IMR-90 (cell line): ENCODE results near the gene BTBD9. TPM values are rescaled to one million over a fixed set of nuclear protein-coding genes. Genes with fewer than 3 reads are reported as not detected.

ENCODE experiments used
- ATAC-seq: fragments of 200-7000 bp; cut with Tn5 transposase; 2 replicates; pipeline ENCODE4 v1.9.1; 2020; ENCODE audit warnings: low read depth, mild to moderate bottlenecking, moderate library complexity
- BruUV-seq: library from RNA; stranded (reverse); fragments of 400-500 nt; replicated peaks from 2 replicates; lab custom pipeline; 2021; lab: Mats Ljungman, UMichigan
- CTCF ChIA-PET: fragments of 300-600 bp; formaldehyde crosslinking; extraction: SDS; loops from one replicate; lab custom pipeline; 2021; ENCODE audit warnings: antibody characterized with exemption; lab: Yijun Ruan, JAX
- POLR2A ChIA-PET: fragments of 300-600 bp; sonication (Branson Sonifier 250); formaldehyde crosslinking; loops from one replicate; lab custom pipeline; 2022; ENCODE audit warnings: antibody characterized with exemption; ENCODE audit not compliant: unreplicated experiment; lab: Charles Lee
- DNase-seq: peaks from one replicate; pipeline ENCODE4 v3.0.0; 2013
- H2AFZ ChIP-seq: replicated peaks from 2 replicates; pipeline ENCODE3; 2013; ENCODE audit warnings: low read length, mild to moderate bottlenecking; ENCODE audit not compliant: poor library complexity
- H2AK5ac ChIP-seq: 2 replicates; pipeline ENCODE4 v1.6.1; 2013; ENCODE audit warnings: low read depth, low read length, inconsistent platforms
- H2AK9ac ChIP-seq: replicated peaks from 2 replicates; pipeline ENCODE3; 2013; ENCODE audit warnings: mild to moderate bottlenecking, low read depth, low read length, moderate library complexity; ENCODE audit not compliant: poor library complexity
- H2BK120ac ChIP-seq: 2 replicates; pipeline ENCODE4 v1.6.1; 2013; ENCODE audit warnings: low read depth, low read length, inconsistent platforms
- H2BK15ac ChIP-seq: 3 replicates; pipeline ENCODE4 v1.6.1; 2013; ENCODE audit warnings: low read depth, low read length, inconsistent platforms
- H2BK20ac ChIP-seq: 2 replicates; pipeline ENCODE4 v1.6.1; 2013; ENCODE audit warnings: low read depth, mild to moderate bottlenecking, inconsistent platforms, low read length, moderate library complexity
- H2BK5ac ChIP-seq: 2 replicates; pipeline ENCODE4 v1.6.1; 2013; ENCODE audit warnings: mild to moderate bottlenecking, low read depth, low read length, inconsistent platforms; ENCODE audit not compliant: poor library complexity, severe bottlenecking
- H3K14ac ChIP-seq: replicated peaks from 2 replicates; pipeline ENCODE4 v1.6.1; 2013; ENCODE audit warnings: low read depth, low read length, inconsistent platforms
- H3K18ac ChIP-seq: 2 replicates; pipeline ENCODE4 v1.6.1; 2013; ENCODE audit warnings: low read depth, low read length, control low read depth
- H3K23ac ChIP-seq: 2 replicates; pipeline ENCODE4 v1.6.1; 2013; ENCODE audit warnings: low read depth, low read length, inconsistent platforms
- H3K27ac ChIP-seq: 2 replicates; pipeline ENCODE4 v1.5.1; 2013; ENCODE audit warnings: mild to moderate bottlenecking, control low read depth, low read length; ENCODE audit not compliant: insufficient read depth
- H3K27me3 ChIP-seq: 2 replicates; pipeline ENCODE4 v1.6.1; 2013; ENCODE audit warnings: low read length; ENCODE audit not compliant: control insufficient read depth, insufficient read depth
- H3K36me3 ChIP-seq: 2 replicates; pipeline ENCODE4 v1.6.1; 2013; ENCODE audit warnings: low read length, mixed read lengths; ENCODE audit not compliant: control insufficient read depth, insufficient read depth
- H3K4ac ChIP-seq: 2 replicates; pipeline ENCODE4 v1.6.1; 2013; ENCODE audit warnings: low read depth, low read length, inconsistent platforms
- H3K4me1 ChIP-seq: 2 replicates; pipeline ENCODE4 v1.6.1; 2013; ENCODE audit warnings: low read length, mixed read lengths; ENCODE audit not compliant: control insufficient read depth, insufficient read depth
- H3K4me2 ChIP-seq: 2 replicates; pipeline ENCODE4 v1.6.1; 2013; ENCODE audit warnings: low read depth, mild to moderate bottlenecking, control low read depth, low read length, moderate library complexity
- H3K4me3 ChIP-seq: 2 replicates; pipeline ENCODE4 v1.5.1; 2013; ENCODE audit warnings: low read depth, mild to moderate bottlenecking, control low read depth, low read length, moderate library complexity; ENCODE audit not compliant: insufficient read depth
- H3K56ac ChIP-seq: 2 replicates; pipeline ENCODE4 v1.6.1; 2013; ENCODE audit warnings: low read length, inconsistent platforms; ENCODE audit not compliant: insufficient read depth; ENCODE audit errors: extremely low read depth
- H3K79me1 ChIP-seq, 2 experiments: 2 replicates each; pipeline ENCODE4 v1.6.1; 2013; ENCODE audit warnings: low read length in 2 of 2, inconsistent platforms in 1 of 2, low read depth in 1 of 2
- H3K9ac ChIP-seq: 2 replicates; pipeline ENCODE4 v1.6.1; 2013; ENCODE audit warnings: low read depth, low read length, control low read depth
- H3K9me1 ChIP-seq: 2 replicates; pipeline ENCODE4 v1.6.1; 2013; ENCODE audit warnings: low read length, inconsistent platforms; ENCODE audit not compliant: insufficient read depth
- H3K9me3 ChIP-seq: 2 replicates; pipeline ENCODE4 v1.6.1; 2013; ENCODE audit warnings: low read length; ENCODE audit not compliant: control insufficient read depth, insufficient read depth
- H4K20me1 ChIP-seq: 2 replicates; pipeline ENCODE4 v1.6.1; 2013; ENCODE audit warnings: low read length, inconsistent platforms; ENCODE audit not compliant: insufficient read depth
- H4K5ac ChIP-seq: 2 replicates; pipeline ENCODE4 v1.6.1; 2013; ENCODE audit warnings: mild to moderate bottlenecking, low read depth, low read length, control low read depth
- H4K8ac ChIP-seq, 2 experiments: 2 replicates each; pipeline ENCODE4 v1.6.1; 2013; ENCODE audit warnings: low read depth in 2 of 2, low read length in 2 of 2, control low read depth in 1 of 2, inconsistent platforms in 1 of 2
- H4K91ac ChIP-seq: 2 replicates; pipeline ENCODE4 v1.6.1; 2013; ENCODE audit warnings: low read depth, low read length, inconsistent platforms; ENCODE audit not compliant: insufficient read depth
- BHLHE40 ChIP-seq: fragments of 150-350 bp; IDR thresholded peaks from 2 replicates; pipeline ENCODE4 v1.6.1; 2016; ENCODE audit warnings: mild to moderate bottlenecking, low read depth, low read length
- CEBPB ChIP-seq: IDR thresholded peaks from 2 replicates; pipeline ENCODE4 v1.6.1; 2012; ENCODE audit warnings: low read depth, low read length, improper control_type of control experiment
- CHD1 ChIP-seq: IDR thresholded peaks from 2 replicates; pipeline ENCODE4 v1.6.1; 2012; ENCODE audit warnings: low read depth, low read length, improper control_type of control experiment
- FOS ChIP-seq: fragments of 150-350 bp; IDR thresholded peaks from 2 replicates; pipeline ENCODE4 v1.6.1; 2016; ENCODE audit warnings: low read depth, low read length
- MAFK ChIP-seq: IDR thresholded peaks from 2 replicates; pipeline ENCODE4 v1.6.1; 2012; ENCODE audit warnings: low read depth, low read length, improper control_type of control experiment
- MAZ ChIP-seq: IDR thresholded peaks from 2 replicates; pipeline ENCODE4 v1.6.1; 2012; ENCODE audit warnings: low read depth, mild to moderate bottlenecking, low read length, improper control_type of control experiment, moderate library complexity, borderline replicate concordance
- MXI1 ChIP-seq: IDR thresholded peaks from 2 replicates; pipeline ENCODE4 v1.6.1; 2012; ENCODE audit warnings: low read depth, mild to moderate bottlenecking, low read length, moderate library complexity, borderline replicate concordance
- NFE2L2 ChIP-seq: fragments of 150-350 bp; IDR thresholded peaks from 2 replicates; pipeline ENCODE4 v1.6.1; 2016; ENCODE audit warnings: low read depth, mild to moderate bottlenecking, low read length
- POLR2A ChIP-seq: IDR thresholded peaks from 2 replicates; pipeline ENCODE4 v1.6.1; 2012; ENCODE audit warnings: mild to moderate bottlenecking, low read depth, low read length
- RAD21 ChIP-seq: IDR thresholded peaks from 2 replicates; pipeline ENCODE4 v1.6.1; 2012; ENCODE audit warnings: low read length, improper control_type of control experiment
- RCOR1 ChIP-seq: IDR thresholded peaks from 2 replicates; pipeline ENCODE4 v1.6.1; 2012; ENCODE audit warnings: mild to moderate bottlenecking, low read length, improper control_type of control experiment; ENCODE audit not compliant: insufficient replicate concordance
- RFX5 ChIP-seq: IDR thresholded peaks from 2 replicates; pipeline ENCODE4 v1.8.0; 2012; ENCODE audit warnings: low read depth, mild to moderate bottlenecking, low read length, moderate library complexity
- SMC3 ChIP-seq: fragments of 150-350 bp; IDR thresholded peaks from 2 replicates; pipeline ENCODE4 v1.6.1; 2016; ENCODE audit warnings: low read depth, mild to moderate bottlenecking, antibody characterized with exemption, low read length, moderate library complexity
- WGBS, 2 experiments: methylation state at CpG; one replicate each; pipeline versions ENCODE4 v1.1.5 to v1.1.7; 2013; ENCODE audit warnings: missing lambda C conversion rate in 2 of 2; ENCODE audit not compliant: insufficient read length in 1 of 2; ENCODE audit errors: extremely low coverage in 2 of 2; 5-methylcytosine and 5-hydroxymethylcytosine counted together
- dilution Hi-C: fragments of 300-500 bp; cut with HindIII; formaldehyde crosslinking; loops from one replicate; pipeline ENCODE4 v1.14.3; 2018; ENCODE audit warnings: low sequenced_read_pairs; ENCODE audit not compliant: unreplicated experiment
- in situ Hi-C: fragments of 300-500 bp; cut with MboI; formaldehyde crosslinking; loops from 3 replicates; pipeline ENCODE4 v1.14.3; 2019; ENCODE audit warnings: low sequenced_read_pairs, inconsistent platforms, mixed read lengths
- intact Hi-C: fragments of 100-400 bp; cut with micrococcal nuclease; formaldehyde crosslinking; loops from 2 replicates; pipeline ENCODE4 v1.10.0; 2022
- polyA plus RNA-seq, 3 experiments: library from polyadenylated mRNA; depleted of rRNA; stranded (reverse); fragments of >200 nt; gene quantifications; 2 replicates each; pipeline ENCODE4 v1.2.3, GENCODE V29; 2012; ENCODE audit warnings: low replicate concordance in 1 of 3
- total RNA-seq: library from RNA; depleted of rRNA; stranded (reverse); fragments of >200 nt; gene quantifications from 2 replicates; pipeline ENCODE4 v1.2.3, GENCODE V29; 2012
- TF ChIP-seq, protein P1 (sequence below): fragments of 150-350 bp; IDR thresholded peaks from 2 replicates; pipeline ENCODE4 v1.6.1; 2016; ENCODE audit warnings: low read depth, mild to moderate bottlenecking, low read length, moderate library complexity, borderline replicate concordance
- TF ChIP-seq, protein P2 (sequence below): conservative IDR thresholded peaks from 2 replicates; pipeline ENCODE4 v1.5.1; 2012; ENCODE audit warnings: mild to moderate bottlenecking, low read depth, low read length, improper control_type of control experiment
- TF ChIP-seq, protein P3 (sequence below): fragments of 150-350 bp; IDR thresholded peaks from 2 replicates; pipeline ENCODE4 v1.6.1; 2017; ENCODE audit warnings: mild to moderate bottlenecking, antibody characterized with exemption, low read length, low read depth

BTBD9 gene
- total and polyA plus RNA-seq, 2 of the 4 experiments (the other 2 are of a cell fraction) = 4.1 to 22.0 TPM

DNA sequence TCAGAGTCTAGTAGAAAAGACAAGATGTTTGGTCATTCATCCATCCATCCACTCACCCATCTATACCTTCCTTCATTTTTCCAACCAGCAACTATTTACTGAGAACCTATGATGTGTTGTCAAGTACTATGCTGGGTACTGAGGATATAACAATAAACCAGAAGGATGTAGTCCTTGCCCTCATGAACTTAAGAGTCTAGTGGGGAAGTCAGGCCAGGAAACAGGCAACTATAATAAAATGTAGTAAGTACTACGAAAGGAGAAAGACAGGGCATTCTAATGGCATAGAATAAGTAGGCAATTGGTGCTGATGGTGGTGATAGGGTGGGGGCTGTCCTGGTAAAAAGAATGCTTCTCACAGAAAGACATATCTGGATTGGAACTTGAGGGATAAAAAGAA is 245.7 kb downstream of the BTBD9 start:
- no peak overlapping the region for H2AK5ac ChIP-seq
- peak overlapping the region; percentile 96; the same call in 1 of the 2 replicates for H3K18ac ChIP-seq
- CTCF ChIA-PET = no interaction called here
- no peak overlapping the region for H3K23ac ChIP-seq
- POLR2A ChIA-PET = no interaction called here
- no peak overlapping the region for H3K4me2 ChIP-seq
- no peak overlapping the region for H3K56ac ChIP-seq
- H3K27ac ChIP-seq = no peak overlapping the region
- no peaks in the 10 kb centered on the region for H3K9me3 ChIP-seq
- no peak overlapping the region for H2AFZ ChIP-seq
- no CpG with 5 or more reads among the region's 1 CpG for WGBS, 2 experiments
- H4K20me1 ChIP-seq = no peaks in the 10 kb centered on the region
- no peak for TF ChIP-seq CEBPB
- no peak for TF ChIP-seq POLR2A
- no peak for TF ChIP-seq RFX5
- TF ChIP-seq MAFK = no peak
- no peak for TF ChIP-seq BHLHE40
- TF ChIP-seq, protein P1, sequence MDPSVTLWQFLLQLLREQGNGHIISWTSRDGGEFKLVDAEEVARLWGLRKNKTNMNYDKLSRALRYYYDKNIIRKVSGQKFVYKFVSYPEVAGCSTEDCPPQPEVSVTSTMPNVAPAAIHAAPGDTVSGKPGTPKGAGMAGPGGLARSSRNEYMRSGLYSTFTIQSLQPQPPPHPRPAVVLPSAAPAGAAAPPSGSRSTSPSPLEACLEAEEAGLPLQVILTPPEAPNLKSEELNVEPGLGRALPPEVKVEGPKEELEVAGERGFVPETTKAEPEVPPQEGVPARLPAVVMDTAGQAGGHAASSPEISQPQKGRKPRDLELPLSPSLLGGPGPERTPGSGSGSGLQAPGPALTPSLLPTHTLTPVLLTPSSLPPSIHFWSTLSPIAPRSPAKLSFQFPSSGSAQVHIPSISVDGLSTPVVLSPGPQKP = no peak
- no peak for TF ChIP-seq SMC3
- TF ChIP-seq MXI1 = no peak
- TF ChIP-seq NFE2L2 = no peak
- no peak for TF ChIP-seq RAD21
- no peak for TF ChIP-seq CHD1
- no peak for TF ChIP-seq FOS
- TF ChIP-seq, protein P2, sequence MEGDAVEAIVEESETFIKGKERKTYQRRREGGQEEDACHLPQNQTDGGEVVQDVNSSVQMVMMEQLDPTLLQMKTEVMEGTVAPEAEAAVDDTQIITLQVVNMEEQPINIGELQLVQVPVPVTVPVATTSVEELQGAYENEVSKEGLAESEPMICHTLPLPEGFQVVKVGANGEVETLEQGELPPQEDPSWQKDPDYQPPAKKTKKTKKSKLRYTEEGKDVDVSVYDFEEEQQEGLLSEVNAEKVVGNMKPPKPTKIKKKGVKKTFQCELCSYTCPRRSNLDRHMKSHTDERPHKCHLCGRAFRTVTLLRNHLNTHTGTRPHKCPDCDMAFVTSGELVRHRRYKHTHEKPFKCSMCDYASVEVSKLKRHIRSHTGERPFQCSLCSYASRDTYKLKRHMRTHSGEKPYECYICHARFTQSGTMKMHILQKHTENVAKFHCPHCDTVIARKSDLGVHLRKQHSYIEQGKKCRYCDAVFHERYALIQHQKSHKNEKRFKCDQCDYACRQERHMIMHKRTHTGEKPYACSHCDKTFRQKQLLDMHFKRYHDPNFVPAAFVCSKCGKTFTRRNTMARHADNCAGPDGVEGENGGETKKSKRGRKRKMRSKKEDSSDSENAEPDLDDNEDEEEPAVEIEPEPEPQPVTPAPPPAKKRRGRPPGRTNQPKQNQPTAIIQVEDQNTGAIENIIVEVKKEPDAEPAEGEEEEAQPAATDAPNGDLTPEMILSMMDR = no peak
- TF ChIP-seq MAZ = no peak
- TF ChIP-seq, protein P3, sequence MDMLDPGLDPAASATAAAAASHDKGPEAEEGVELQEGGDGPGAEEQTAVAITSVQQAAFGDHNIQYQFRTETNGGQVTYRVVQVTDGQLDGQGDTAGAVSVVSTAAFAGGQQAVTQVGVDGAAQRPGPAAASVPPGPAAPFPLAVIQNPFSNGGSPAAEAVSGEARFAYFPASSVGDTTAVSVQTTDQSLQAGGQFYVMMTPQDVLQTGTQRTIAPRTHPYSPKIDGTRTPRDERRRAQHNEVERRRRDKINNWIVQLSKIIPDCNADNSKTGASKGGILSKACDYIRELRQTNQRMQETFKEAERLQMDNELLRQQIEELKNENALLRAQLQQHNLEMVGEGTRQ = no peak
- TF ChIP-seq RCOR1 = no peak
- H3K27me3 ChIP-seq = no peaks in the 10 kb centered on the region
- no peak overlapping the region for H2BK5ac ChIP-seq
- in situ Hi-C loops = no loop called here
- dilution Hi-C loops = no loop called here
- intact Hi-C loops = no loop called here
- peak overlapping the region; percentile 93; the same call in 1 of the 2 replicates for H4K5ac ChIP-seq
- no peaks in the 10 kb centered on the region for H3K79me1 ChIP-seq
- H4K8ac ChIP-seq = peak overlapping the region in 1 of 2 experiments; percentile 55; a peak in 2 of 4 replicates
- no peak overlapping the region for H2BK15ac ChIP-seq
- H3K4me3 ChIP-seq = no peak overlapping the region
- no peaks in the 10 kb centered on the region for H3K36me3 ChIP-seq
- no peak for DNase-seq
- no peaks in the 10 kb centered on the region for H3K9me1 ChIP-seq
- no peak overlapping the region for H3K14ac ChIP-seq
- no peak overlapping the region for H2BK120ac ChIP-seq
- peaks cover 2% of the 10 kb centered on the region; the same call in 1 of the 2 replicates for H3K4me1 ChIP-seq
- H3K4ac ChIP-seq = peak overlapping the region; percentile 18; the same call in 1 of the 2 replicates
- H2AK9ac ChIP-seq = no peak overlapping the region
- no peak for ATAC-seq
- no peak overlapping the region for H3K9ac ChIP-seq
- H2BK20ac ChIP-seq = peak overlapping the region; percentile 18; the same call in 1 of the 2 replicates
- no TSS peak for BruUV-seq
- no peak overlapping the region for H4K91ac ChIP-seq
